NCI-H82 (cell line): Measurements from ENCODE around the gene ZNF804B.
"Not testable (repeated sequence)": the region's sequence is repeated elsewhere in the genome, so short reads cannot be mapped to it uniquely, and the experiment has no call there.

Experiments
- DNase-seq: peaks from one replicate; lab custom pipeline; 2025; lab: John Stamatoyannopoulos, UW

ZNF804B gene

DNA sequence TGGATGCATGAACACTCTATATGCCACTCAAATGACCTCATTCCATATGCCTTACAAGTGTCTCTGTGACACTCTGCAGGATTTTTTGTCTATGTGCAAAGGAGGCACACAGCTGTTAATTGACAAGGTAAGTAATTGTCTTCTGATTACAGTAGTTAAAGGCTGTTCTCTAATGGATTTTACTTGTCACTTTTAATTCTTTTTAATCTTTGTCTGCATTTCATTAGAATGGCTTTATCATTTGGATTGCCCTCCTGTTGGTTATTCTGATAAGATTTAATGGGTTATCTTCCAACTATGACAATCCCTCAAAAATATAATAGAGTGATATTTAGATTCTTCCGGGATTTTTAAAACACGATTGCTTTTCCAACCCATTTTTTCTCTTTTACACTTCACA lies 326.1 kb downstream of the ZNF804B start:
- peak; percentile 92 for DNase-seq

DNA sequence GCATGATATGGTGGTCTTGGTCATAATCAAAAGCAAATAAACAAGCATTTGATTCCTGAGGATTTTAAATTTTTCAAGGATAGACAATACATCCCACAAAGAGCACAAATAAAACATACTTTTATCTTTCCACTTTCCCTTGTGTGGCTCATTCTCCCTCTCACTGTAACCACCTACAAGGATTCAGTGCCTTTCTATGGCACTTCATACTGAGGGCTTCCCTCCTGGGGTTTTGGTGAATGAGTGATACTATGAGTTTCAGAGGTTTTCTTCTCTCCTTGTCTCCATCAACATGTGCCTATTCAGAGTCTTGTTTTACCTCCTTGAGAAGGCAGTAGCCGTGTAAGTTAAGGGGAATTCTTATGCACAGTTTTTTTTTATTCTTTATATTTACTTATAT lies 332.1 kb downstream of the ZNF804B start:
- no peak for DNase-seq

DNA sequence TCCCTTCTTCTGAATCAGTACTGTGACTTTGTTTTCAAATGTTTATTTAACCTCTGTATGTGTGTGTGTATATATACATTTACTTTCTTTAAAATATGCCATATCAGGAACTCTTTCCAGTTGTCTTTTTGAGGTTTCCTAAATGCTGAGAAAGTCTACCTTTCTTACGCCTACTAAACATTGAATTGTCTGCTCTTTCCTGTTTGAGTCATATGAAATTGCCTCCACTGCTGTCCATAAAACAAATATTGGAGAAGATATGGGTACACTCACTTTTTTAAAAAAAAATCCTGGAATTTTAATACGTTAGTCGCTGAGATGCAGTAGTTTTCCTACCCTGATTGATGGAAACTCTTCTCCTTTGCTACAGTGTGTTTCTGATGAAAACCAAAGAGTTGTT lies 334.8 kb downstream of the ZNF804B start:
- no peak for DNase-seq

DNA sequence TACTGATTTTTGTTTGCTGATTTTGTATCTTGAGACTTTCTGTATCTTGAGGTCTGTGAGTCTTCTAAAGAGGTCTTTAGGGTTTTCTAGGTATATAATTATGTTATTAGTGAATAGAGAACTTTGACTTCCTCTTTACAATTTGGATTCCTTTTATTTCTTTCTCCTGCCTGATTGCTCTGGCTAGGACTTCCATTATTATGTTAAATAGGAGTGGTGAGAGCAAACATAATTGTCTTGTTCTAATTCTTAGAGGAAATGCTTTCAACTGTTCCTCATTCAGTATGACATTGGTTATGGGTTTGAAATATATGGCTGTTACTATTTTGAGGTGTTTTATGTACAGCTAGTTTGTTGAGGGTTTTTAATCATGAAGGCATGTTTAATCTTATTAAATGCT lies 344.1 kb downstream of the ZNF804B start:
- no peak for DNase-seq

DNA sequence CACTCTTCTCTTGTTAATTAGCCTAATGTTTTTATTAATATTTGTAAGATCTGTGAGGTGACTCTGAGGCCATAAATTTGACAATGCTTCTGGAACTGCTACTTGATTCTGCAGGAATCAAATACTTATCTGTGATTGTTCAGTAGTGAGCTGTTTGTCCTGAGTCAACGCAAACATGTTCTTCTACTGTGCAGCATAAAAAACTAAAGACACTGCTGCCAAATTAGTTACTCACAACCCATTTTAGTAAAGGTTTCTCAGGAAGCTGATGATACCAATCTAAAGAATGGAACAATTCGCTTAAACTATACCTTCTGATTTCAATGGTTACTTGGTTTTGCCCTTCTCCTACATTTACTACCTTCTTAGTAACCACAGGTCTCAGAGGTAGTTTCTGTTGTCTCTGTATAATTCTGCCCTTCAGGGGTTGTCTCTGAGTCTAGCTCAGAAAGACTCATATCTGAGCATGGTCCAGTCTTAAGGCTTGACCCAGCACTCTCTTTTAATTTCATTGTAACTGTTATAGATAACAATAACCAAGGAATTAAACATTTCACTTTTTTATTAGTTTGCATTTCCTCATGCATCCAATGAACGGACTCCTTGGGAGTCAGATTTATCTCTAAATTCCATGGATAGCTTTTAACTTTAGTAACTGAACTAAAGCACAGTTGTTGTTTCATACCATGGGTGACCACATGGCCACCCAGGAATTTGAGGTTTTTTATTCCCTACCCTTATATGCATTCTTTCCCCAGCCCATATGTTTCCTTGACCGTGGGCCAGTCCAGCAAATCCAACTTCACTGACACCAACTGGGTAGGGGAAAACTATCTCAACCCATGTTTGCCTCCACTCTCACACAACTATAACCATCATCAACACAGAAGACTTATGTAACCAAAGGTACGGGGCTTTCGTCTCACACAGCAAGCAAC lies 345.5 kb downstream of the ZNF804B start:
- DNase-seq = no peak

DNA sequence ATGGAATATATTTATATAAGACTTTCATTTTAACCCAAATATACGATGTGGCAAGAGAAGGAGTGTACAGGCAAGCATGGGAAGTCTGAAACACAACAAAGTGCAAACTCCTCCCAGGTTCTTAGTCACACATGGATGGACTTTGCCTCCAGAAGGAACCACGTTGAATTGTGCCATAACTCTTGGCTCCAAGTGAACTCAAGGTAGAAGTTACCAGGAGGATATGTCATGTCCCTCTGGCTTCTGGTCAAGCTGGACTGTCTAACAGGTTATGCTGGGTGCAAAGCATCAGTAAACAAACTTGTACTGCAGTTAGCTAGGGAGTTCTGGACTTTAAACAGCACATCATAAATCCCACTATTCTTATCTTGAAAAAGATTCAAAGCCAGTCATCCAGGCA lies 364.4 kb downstream of the ZNF804B start:
- no peak for DNase-seq

DNA sequence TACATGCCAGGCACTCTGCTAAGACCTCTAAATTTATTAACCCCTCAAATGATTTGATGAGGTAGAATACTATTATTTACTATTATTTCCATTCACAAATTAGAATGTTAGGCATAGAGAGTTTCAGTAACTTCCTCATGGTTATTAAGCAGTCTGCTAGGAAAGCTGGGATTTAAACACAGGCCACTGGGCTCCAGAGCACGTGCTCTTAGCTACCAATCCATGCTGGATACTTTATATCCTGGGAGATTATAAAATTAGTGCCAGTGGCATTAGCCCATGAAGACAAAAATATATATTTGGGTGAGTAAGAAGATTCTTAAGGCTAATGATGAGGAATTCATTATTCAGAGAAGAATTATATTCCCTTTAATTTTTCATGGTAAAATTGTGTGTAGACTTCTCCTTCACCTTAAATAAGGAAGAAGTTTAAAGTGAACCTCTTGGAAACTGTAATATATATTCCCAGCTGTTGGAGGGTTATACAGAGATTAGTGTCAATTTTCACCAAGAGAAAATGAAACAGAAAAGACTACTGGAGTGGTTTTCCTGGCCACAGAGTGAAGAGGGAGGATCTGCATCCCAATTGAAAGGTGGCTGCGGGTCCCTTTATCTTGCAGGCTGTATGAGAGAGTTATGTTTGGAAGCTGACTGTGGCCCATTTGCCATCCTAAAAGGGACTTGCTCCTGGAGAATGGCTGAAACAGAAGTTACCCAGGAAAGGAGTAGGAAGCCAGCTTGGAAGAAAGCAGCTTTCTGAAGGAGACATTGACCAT lies 370.3 kb downstream of the ZNF804B start:
- no peak for DNase-seq

DNA sequence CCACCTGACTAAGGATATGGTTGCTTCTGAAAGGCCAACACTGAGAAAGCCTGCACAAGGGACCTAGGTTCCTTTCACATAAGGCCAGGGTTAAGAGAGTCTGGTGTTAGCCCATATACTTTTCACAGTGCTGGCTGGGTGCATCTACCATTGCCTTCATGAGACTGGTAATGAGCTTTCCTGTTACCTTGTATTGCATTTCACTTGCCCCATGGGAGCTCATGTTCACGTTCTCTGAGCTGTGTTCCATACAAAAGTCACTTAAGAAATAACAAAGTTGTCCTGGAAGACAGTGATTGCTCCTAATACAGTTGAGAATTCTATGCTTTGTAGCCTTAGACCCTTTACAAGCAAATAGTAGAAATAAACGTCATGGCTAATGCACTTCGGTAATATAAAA lies 373.9 kb downstream of the ZNF804B start:
- DNase-seq = no peak

DNA sequence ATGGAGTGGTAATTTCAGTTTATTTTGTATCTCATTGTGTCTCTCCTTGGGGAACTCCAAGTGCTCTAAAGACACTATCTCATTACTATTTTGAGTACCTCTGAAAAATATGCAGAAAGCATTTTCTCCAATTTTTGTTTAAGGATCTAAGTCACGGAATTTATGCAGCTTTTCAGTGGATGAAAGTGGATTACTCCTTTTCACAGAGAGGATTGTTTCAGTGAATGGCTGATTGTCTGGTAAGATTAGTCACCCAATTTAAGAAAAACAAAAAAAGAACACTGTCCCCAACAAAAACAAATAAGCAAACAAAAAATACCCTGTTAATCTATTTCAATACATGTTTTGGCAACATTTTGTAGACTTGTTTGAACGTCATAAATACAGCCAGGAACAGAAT lies 374.3 kb downstream of the ZNF804B start:
- DNase-seq = no peak

DNA sequence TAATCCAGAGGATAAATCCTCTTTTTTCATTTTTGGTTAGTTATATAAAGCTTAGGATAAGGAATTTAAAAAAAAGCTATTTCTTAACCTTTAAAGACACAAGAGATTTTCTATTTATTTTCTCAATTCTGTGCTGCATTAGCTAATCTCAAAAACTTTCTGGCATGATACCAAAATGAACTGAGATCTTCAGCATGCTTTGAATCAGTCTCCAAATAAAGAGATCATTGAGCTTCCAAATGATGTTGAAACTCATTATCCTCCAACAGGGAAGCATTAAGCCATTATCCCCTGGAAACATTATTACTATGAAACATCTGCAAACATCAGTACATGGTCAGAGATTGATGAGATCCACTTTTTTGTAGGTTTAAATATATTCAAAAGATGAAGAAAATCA lies 386.3 kb downstream of the ZNF804B start:
- DNase-seq = no peak

DNA sequence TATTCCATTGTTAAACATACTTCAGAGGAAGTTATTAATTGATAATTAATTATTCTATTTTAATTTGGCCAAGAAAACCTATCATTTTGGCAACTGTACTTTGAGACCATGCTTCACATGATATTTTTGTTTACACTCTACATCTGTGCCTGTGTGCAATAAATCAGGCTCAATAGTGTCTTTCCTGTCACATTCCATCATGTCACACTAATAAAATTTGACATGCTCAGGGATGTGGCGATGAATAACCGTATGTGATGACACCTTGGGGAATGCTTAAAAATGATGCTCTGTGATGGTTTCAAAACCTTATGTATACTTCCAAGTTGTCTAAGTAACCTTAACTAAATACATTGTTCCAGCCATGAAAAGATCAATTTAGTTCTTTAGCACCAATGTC lies 400.6 kb downstream of the ZNF804B start:
- no peak for DNase-seq

DNA sequence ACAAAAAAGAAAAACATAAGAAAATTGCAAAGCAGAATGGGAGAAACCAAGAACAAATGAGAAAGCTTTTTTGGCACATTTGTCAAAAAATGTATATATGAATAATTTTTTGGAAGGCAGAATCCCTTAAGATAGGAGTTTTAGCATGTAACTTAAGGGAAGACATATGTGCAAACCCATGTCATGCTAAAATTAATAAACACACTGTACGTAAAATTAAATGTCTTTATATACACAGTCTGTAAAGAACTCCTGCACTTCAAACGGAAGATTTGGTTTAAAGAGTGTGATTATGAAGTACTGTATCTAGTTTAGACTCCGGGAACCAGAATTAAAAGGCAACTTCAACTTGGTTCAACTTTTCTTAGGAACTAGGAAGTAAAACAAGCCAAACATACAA lies 405.9 kb downstream of the ZNF804B start:
- no peak for DNase-seq

DNA sequence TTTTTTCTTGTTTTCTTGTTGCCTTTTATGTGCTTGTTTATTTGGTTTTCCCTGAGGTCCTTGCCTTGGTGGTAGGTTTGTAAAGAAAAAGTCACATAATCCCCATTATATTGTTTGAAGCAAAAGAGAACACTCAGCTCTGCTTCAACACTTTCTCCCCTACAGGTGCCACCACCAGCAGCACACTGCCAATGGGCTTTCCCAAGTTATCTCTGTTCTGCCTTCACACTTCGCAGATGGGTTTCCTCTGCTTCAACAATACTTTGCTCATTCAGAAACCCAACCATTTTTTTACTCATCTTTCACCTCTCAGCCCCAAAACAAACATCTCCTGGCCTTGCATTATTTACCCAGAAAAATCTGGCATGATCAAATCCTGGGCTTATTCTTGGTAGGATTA lies 411.1 kb downstream of the ZNF804B start:
- DNase-seq = no peak

DNA sequence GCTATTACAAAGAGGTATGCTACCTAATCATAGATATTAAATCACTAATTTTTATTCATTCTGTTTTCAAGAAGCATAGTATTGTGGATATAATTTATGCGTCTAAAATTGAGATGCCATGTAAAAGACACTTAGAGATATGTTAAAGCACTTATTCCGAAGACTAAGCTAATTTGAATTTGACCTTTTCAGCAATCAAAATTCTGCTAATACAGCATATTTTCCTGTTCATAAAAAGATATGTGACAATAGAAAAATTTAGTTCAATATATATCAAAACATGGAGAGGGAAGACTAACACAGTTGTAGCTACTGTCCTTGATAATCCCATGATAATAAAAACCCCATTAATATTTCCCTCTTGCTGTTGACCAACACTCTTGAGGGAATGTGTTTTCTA lies 422.6 kb downstream of the ZNF804B start:
- DNase-seq = no peak

DNA sequence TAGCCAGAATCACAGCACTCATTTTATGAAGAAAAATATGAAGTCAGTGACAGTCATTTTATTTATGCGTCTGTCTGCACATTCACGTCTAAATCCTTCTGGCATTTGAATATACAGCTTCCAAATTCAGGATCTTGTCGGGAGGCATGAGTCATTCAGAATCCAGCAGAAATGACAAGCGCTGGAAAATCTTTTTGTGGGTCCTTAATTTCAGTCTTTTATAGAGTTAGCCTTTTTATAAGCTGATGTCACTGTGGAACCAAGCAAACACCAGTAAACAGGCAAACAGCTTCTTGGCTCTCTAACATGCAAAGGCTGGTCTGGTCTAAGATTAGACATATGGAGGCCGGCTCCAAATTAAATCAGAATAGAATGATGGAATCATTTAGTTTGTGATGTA lies 424.2 kb downstream of the ZNF804B start:
- no peak for DNase-seq

DNA sequence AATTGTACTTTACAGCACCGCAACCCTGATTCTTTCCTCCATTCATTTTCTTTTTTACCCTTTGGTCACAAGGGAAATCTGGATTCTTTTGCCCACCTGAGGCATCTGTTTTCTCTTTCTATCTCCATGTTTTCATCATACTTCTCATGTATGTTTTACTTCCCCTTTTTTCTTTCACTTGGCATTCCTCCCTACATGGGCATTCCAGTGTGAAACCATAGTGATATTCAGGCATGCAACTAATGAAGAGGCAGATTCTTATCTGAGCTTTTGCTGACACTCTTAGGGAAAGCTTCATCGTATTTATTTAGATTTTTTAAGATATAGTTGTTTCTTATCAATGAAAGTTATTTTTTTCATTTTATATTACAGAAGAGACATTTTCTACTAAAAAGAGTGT lies 441.3 kb downstream of the ZNF804B start:
- DNase-seq = no peak

DNA sequence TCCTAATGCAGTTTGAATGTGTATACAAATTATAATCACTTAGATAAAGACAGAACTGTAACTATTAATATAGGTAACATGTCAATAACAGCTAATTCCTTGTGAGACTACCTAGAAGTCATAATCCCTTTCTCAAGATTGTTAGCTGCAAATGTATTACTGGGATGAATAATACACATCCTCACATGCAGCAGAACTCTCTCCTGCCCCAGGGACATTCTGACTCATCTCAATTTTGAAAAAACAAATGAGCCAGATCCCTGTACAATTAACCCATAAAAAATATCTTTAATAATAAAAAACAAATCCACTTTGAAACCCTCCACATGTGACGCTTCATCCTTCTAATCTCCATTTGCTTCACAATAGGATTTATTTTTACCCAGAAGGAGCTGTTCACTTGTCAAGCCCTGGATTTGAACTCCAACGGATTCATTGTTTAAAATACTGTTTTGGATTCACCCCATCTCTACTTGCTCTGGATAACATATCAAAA lies 464.4 kb downstream of the ZNF804B start:
- DNase-seq = peak; percentile 38

DNA sequence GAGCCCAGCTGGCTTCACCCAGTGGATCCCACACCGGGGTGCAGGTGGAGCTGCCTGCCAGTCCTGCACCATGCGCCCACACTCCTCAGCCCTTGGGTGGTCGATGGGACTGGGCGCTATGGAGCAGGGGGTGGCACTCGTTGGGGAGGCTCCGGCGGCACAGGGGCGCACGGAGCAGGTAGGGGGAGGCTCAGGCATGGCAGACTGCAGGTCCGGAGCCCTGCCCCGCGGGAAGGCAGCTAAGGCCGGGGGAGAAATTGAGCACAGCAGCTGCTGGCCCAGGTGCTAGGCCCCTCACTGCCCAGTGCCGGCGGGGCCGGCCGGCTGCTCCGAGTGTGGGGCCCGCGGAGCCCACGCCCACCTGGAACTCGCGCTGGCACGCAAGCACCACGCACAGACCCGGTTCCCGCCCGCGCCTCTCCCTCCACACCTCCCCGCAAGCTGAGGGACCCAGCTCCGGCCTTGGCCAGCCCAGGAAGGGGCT lies 469.2 kb downstream of the ZNF804B start:
- not testable (repeated sequence) for DNase-seq

DNA sequence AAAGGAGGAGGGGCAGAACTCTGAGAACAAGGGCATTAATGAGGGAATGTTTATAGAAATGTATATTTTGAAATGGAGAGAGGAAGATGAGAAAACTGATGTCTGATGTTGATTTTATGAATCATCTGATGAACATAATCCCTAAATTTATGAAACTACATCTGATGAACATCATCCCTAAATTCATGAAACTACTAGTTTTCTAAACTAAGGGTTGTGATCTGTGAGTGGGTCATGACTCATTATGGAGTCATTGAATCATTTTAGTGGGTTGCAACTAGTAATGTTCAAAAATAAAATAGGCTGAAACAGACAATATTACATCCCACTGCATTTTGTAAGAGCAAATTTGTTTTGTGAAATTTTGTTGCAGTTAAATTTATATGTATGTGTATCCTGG lies 478.7 kb downstream of the ZNF804B start:
- DNase-seq = no peak

DNA sequence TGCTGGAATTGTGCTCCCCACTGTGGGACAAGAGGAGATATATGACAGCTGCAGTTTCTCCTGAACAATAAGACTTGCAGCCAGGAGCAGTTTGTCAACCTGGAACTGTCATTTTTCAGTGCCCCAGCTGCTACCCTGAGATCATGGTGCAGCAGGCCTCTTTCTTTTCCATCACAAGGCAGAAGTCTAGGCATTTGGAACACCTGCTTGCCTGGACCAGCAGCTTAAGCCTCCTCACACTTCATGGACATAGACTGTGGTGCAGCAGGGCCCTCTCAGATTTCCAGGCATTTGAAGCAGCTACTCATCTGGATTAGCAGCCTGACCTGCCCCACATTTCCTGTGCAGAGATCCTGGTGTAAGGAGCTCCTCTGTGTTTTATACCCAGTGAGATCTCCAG lies 486.7 kb downstream of the ZNF804B start:
- DNase-seq = no peak

DNA sequence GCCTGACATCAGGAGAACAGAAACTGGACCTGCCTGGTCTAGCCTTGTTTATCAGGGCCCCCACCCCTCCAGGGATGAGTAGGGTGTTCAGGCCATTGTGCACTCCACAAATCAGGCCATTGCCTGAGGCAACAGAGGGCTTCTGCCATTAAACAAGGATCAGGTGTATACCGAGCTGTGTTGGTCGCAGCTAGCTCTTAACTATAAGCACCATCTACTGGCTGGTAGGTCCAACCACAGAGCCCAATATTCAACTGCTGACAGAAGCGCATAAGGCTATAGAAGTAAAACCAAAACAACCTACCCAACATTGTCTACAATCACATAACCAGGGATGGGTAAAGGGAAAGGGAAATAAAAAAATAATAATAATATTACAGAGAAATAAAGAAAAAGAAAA lies 487.7 kb downstream of the ZNF804B start:
- DNase-seq = no peak

DNA sequence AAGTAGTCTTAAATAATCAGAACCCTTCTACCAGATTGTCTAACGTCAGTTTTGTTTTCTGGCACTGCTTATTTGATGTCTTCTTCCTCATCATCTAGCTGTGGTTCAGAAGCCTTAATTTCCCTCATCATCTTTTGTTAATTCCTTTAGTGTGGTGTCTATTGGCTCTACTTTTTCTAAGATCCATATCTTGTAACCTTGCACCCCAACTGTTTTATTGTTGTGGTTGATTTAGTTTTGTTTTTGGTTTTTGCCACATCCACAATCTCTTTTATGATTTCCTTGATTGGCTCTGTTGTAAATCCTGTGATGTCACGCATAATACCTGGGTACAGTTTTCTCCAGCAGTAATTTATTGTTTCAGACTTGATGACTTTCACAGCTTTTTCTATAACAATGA lies 499.6 kb downstream of the ZNF804B start:
- DNase-seq = no peak

DNA sequence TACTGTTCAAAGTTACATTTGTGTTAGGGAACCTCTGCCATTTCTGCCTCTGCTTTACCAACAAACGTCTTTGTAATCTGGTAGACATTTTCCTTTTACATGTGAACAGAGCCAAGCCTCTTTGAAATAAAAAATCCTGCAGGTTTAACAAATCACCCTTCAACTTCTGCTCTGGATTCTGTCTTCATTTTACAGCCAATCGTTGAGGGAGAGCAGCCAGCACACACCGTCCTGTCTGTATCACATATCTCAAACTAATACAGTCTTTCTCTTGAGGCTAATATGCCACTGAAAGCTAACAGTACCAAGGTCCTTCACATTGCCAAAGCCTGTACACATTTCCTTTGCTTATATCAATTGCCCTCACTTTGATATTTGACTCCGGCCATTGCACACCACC lies 504.6 kb downstream of the ZNF804B start:
- DNase-seq = no peak
